Measurements from ENCODE around the gene LRCOL1. TPM values are rescaled to one million over a fixed set of nuclear protein-coding genes. Genes with fewer than 3 reads are reported as not detected.

LRCOL1 gene
- polyA plus RNA-seq, 3 donors: not detected

DNA sequence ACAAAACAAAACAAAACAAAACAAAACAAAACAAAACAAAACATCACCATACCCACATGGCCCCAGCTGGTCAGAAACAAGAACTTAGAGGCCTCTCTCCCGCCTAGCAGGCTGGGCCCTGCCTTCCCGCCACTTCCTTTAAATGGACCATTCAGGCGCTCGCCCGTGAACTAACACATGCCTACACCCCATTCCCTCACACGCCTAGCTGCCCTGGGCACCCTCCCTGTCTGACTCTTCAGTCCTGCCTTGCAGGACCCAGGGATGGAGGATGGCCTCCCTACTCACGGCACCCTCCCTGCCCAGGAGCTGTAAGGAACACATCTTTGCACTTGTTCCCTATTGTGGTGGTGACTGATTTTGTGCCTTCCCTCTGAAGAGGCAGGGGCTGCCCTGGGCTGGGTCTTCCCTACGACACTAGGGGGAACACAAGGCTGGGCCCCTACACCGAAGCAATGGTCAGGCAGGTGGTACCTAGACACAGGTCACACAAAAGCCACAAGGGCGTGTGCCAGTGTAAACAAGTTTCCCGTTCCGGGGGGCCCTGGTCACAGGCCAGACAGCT lies 29.7 kb upstream of the LRCOL1 start:
- intact Hi-C loops (cut with micrococcal nuclease): no loop called here
- Histone ChIP-seq H4K20me1 (ENCODE audit: insufficient read depth, low read length) (no peaks in the 10 kb centered on the region), H3K27ac (ENCODE audit: low read depth in 1 of 2, low read length in 2 of 2) (no peak overlapping the region), H3K27me3 (ENCODE audit: control insufficient read depth in 2 of 2, insufficient read depth in 2 of 2, low read length in 2 of 2) (no peaks in the 10 kb centered on the region), H3K4me1 (ENCODE audit: control insufficient read depth in 1 of 2, insufficient read depth in 2 of 2, low read length in 2 of 2) (no peaks in the 10 kb centered on the region), H3K4me3 (replicated peaks in 1 of 3; ENCODE audit: low read depth in 2 of 3, low read length in 3 of 3) (no peak overlapping the region), H3K36me3 (replicated peaks in 1 of 2; ENCODE audit: control insufficient read depth in 1 of 2, insufficient read depth in 2 of 2, low read length in 2 of 2) (peaks cover 64 to 92% of the 10 kb centered on the region in 2 donors), H3K4me2 (replicated peaks; ENCODE audit: extremely low read depth, low read length, poor library complexity, severe bottlenecking) (no peak overlapping the region), H3K9ac (ENCODE audit: insufficient read depth, low read length, poor library complexity, severe bottlenecking) (no peak overlapping the region), H3K79me2 (ENCODE audit: insufficient read depth, low read length) (no peaks in the 10 kb centered on the region), H3K9me3 (replicated peaks in 1 of 2; ENCODE audit: control insufficient read depth in 1 of 2, insufficient read depth in 1 of 2, low read length in 2 of 2) (no peaks in the 10 kb centered on the region), H2AFZ (ENCODE audit: insufficient read depth, low read depth, low read length, poor library complexity, severe bottlenecking) (no peak overlapping the region)
- Mint-ChIP-seq H3K4me3 (no peak overlapping the region), H3K27me3 (ENCODE audit: low read depth in 3 of 3) (peaks cover 0 to 4% (median 3%) of the 10 kb centered on the region in 3 donors), H3K4me1 (no peaks in the 10 kb centered on the region), H3K36me3 (peaks cover 79 to 85% of the 10 kb centered on the region in 2 donors), H3K27ac (peak overlapping the region in 3 of 7 donors; percentile 40 to 78 (median 51)), H3K9me3 (no peaks in the 10 kb centered on the region)
- TF ChIP-seq CTCF (IDR thresholded peaks at IDR 0.05): no peak
- DNase-seq: no peak
- WGBS (ENCODE audit: insufficient coverage): 91% methylated on average over 11 of the region's 12 CpGs

GRCh38 chr12:132638541-132639408 lies 28.4 kb upstream of the LRCOL1 start:
- 91% methylated on average over 21 of the region's 25 CpGs for WGBS (ENCODE audit: insufficient coverage)
- no peak overlapping the region for H3K4me3 Mint-ChIP-seq
- Histone ChIP-seq H4K20me1 (ENCODE audit: insufficient read depth, low read length) (no peaks in the 10 kb centered on the region), H3K79me2 (ENCODE audit: insufficient read depth, low read length) (no peaks in the 10 kb centered on the region), H3K9ac (ENCODE audit: insufficient read depth, low read length, poor library complexity, severe bottlenecking) (no peak overlapping the region), H3K4me1 (ENCODE audit: control insufficient read depth in 1 of 2, insufficient read depth in 2 of 2, low read length in 2 of 2) (no peaks in the 10 kb centered on the region), H3K9me3 (replicated peaks in 1 of 2; ENCODE audit: control insufficient read depth in 1 of 2, insufficient read depth in 1 of 2, low read length in 2 of 2) (no peaks in the 10 kb centered on the region), H3K27ac (ENCODE audit: low read depth in 1 of 2, low read length in 2 of 2) (no peak overlapping the region), H3K4me3 (replicated peaks in 1 of 3; ENCODE audit: low read depth in 2 of 3, low read length in 3 of 3) (no peak overlapping the region), H3K36me3 (replicated peaks in 1 of 2; ENCODE audit: control insufficient read depth in 1 of 2, insufficient read depth in 2 of 2, low read length in 2 of 2) (peaks cover 77 to 97% of the 10 kb centered on the region in 2 donors), H3K27me3 (ENCODE audit: control insufficient read depth in 2 of 2, insufficient read depth in 2 of 2, low read length in 2 of 2) (no peaks in the 10 kb centered on the region), H3K4me2 (replicated peaks; ENCODE audit: extremely low read depth, low read length, poor library complexity, severe bottlenecking) (no peak overlapping the region), H2AFZ (ENCODE audit: insufficient read depth, low read depth, low read length, poor library complexity, severe bottlenecking) (no peak overlapping the region)
- DNase-seq: no peak
- intact Hi-C loops (cut with micrococcal nuclease): no loop called here
- no peaks in the 10 kb centered on the region for H3K4me1 Mint-ChIP-seq
- peaks cover 0 to 4% (median 3%) of the 10 kb centered on the region in 3 donors for H3K27me3 Mint-ChIP-seq (ENCODE audit: low read depth in 3 of 3)
- no peak overlapping the region for H3K27ac Mint-ChIP-seq
- peak; percentile 67 for TF ChIP-seq CTCF (IDR thresholded peaks at IDR 0.05)
- H3K36me3 Mint-ChIP-seq: peaks cover 85 to 93% of the 10 kb centered on the region in 2 donors
- H3K9me3 Mint-ChIP-seq: no peaks in the 10 kb centered on the region
